ENCODE results near the gene DIRAS1. TPM values are rescaled to one million over a fixed set of nuclear protein-coding genes. Genes with fewer than 3 reads are reported as not detected.

Gene DIRAS1
- total and polyA plus RNA-seq, 2 of the 8 experiments (the other 6 are each of a cell fraction or from before 2014, with no cell fraction given) = 20.2 to 22.3 TPM

DNA sequence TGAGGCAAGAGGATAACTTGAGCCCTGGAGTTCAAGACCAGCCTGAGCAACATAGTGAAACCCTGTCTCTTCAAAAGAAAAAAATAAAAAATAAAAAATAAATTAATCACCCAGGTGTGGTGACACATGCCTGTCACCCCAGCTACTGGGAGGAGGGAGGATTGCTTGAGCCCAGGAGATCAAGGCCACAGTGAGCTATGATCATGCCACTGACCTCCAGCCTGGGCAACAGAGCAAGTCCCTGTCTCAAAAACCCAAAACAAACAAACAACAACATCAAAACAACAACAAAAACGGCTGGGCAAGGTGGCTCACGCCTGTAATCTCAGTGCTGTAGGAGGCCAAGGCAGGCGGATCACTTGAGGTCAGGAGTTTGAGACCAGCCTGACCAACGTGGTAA lies 22.9 kb upstream of the DIRAS1 start:
- H4K8ac ChIP-seq (ENCODE audit: extremely low read depth, insufficient read depth, low read length) = no peak overlapping the region
- H3K9me3 ChIP-seq (ENCODE audit: insufficient read depth in 2 of 2, low read depth in 1 of 2, low read length in 1 of 2) = no peaks in the 10 kb centered on the region
- H2BK120ac ChIP-seq (replicated peaks; ENCODE audit: low read depth, low read length) = no peak overlapping the region
- H3K27me3 ChIP-seq (replicated peaks in 1 of 4; ENCODE audit: control insufficient read depth in 3 of 4, extremely low read depth in 1 of 4, insufficient read depth in 3 of 4, low read length in 3 of 4) = peaks cover 0 to 7% (median 2%) of the 10 kb centered on the region in 4 experiments; a peak in 2 of 7 replicates
- POLR2A ChIA-PET (ENCODE audit: partially characterized antibody) = interaction anchor here (0.6 kb wide), 1 partner anchor 40 kb away, joined by 3 read pairs; no protein-coding TSS in a partner anchor
- no peak overlapping the region for H2BK15ac ChIP-seq (ENCODE audit: low read length)
- H3K79me2 ChIP-seq (ENCODE audit: control insufficient read depth in 1 of 2, insufficient read depth in 2 of 2, low read length in 2 of 2) = peaks cover 0 to 1% of the 10 kb centered on the region in 2 experiments; a peak in 1 of 4 replicates
- H3K18ac ChIP-seq (ENCODE audit: extremely low read depth, low read length) = no peak overlapping the region
- CTCF ChIA-PET (ENCODE audit: partially characterized antibody) = interaction anchor here (0.8 to 1.4 kb wide), 2 partner anchors 21 to 96 kb away, joined by 3 to 5 read pairs; no protein-coding TSS in a partner anchor
- H3K79me1 ChIP-seq (ENCODE audit: low read depth, low read length) = no peaks in the 10 kb centered on the region
- no peak overlapping the region for H3K14ac ChIP-seq (ENCODE audit: insufficient read length)
- no peak overlapping the region for H2BK20ac ChIP-seq (ENCODE audit: low read length)
- no peak overlapping the region for H3K27ac ChIP-seq (ENCODE audit: low read depth, low read length)
- H2BK5ac ChIP-seq (ENCODE audit: low read depth, low read length) = no peak overlapping the region
- H4K91ac ChIP-seq (replicated peaks; ENCODE audit: insufficient read length, low read length) = no peak overlapping the region
- H2AFZ ChIP-seq (ENCODE audit: low read length) = no peak overlapping the region
- no peak overlapping the region for H3K4me2 ChIP-seq (ENCODE audit: insufficient read depth in 1 of 2, low read depth in 2 of 2, low read length in 2 of 2)
- H3K9ac ChIP-seq (replicated peaks in 1 of 4; ENCODE audit: extremely low read depth in 1 of 4, low read depth in 3 of 4, low read length in 3 of 4) = no peak overlapping the region
- TF ChIP-seq FOSL1 (IDR thresholded peaks at IDR 0.05; ENCODE audit: insufficient read depth, low read depth, low read length) (no peak), SIRT6 (IDR thresholded peaks at IDR 0.05; ENCODE audit: low read length) (no peak), BCL11A (IDR thresholded peaks at IDR 0.05; ENCODE audit: low read depth in 2 of 2, low read length in 2 of 2) (no peak), POU5F1 (IDR thresholded peaks at IDR 0.05; ENCODE audit: low read depth, low read length) (no peak), KDM1A (IDR thresholded peaks at IDR 0.05; ENCODE audit: borderline replicate concordance, low read length) (no peak)
- H3K4me1 ChIP-seq (replicated peaks in 1 of 4; ENCODE audit: control insufficient read depth in 3 of 4, insufficient read depth in 4 of 4, low read length in 3 of 4) = no peaks in the 10 kb centered on the region
- 73% methylated on average over 4 of the region's 4 CpGs; no CpG with 5 or more reads in 1 of the 2 experiments for WGBS, 2 experiments (ENCODE audit: extremely low coverage in 1 of 2, insufficient coverage in 1 of 2, insufficient read length in 1 of 2, insufficient replicate concordance in 2 of 2, low coverage in 1 of 2, low lambda C conversion rate in 2 of 2, missing lambda C conversion rate in 1 of 2)
- peaks cover 0 to 2% of the 10 kb centered on the region in 2 experiments for H4K20me1 ChIP-seq (replicated peaks in 1 of 2; ENCODE audit: control insufficient read depth in 1 of 2, insufficient read depth in 2 of 2, low read length in 2 of 2)
- H3K4me3 ChIP-seq (ENCODE audit: extremely low read depth in 1 of 4, insufficient read depth in 2 of 4, low read depth in 3 of 4, low read length in 4 of 4) = no peak overlapping the region
- H3K4ac ChIP-seq (replicated peaks; ENCODE audit: insufficient read length, low read depth, low read length) = no peak overlapping the region
- DNase-seq (ENCODE audit: low read depth in 1 of 2, low spot score in 2 of 2) = no peak
- H3K36me3 ChIP-seq (ENCODE audit: control insufficient read depth in 2 of 4, insufficient read depth in 4 of 4, low read length in 3 of 4) = no peaks in the 10 kb centered on the region
- FAIRE-seq = no peak
- no peak overlapping the region for H3K56ac ChIP-seq (replicated peaks; ENCODE audit: insufficient read length, low read depth, low read length)
- H2AK5ac ChIP-seq (ENCODE audit: low read depth, low read length) = no peak overlapping the region
- H3K23me2 ChIP-seq (ENCODE audit: low read depth, low read length) = 0 out of 2 replicates have a peak, but pooled peaks cover 4% of the 10 kb centered on the region
- H4K5ac ChIP-seq (ENCODE audit: insufficient read length, low read depth, low read length) = no peak overlapping the region
- H2BK12ac ChIP-seq (ENCODE audit: low read depth, low read length) = 0 out of 2 replicates have a peak overlapping the region, but pooled peaks have one; percentile 27
- H3K23ac ChIP-seq (ENCODE audit: insufficient read length) = no peak overlapping the region

All from H1 (cell line).